Heart left ventricle (tissue), 16 donors: ENCODE measurements around the gene FBXO21. TPM values are rescaled to one million over a fixed set of nuclear protein-coding genes. Genes with fewer than 3 reads are reported as not detected.
"Not testable (repeated sequence)": the region's sequence is repeated elsewhere in the genome, so short reads cannot be mapped to it uniquely, and the experiment has no call there.

Experiments used
- ATAC-seq, 4 donors: fragments of 200-7000 bp; cut with Tn5 transposase; one replicate each; pipeline ENCODE4 v1.9.1; 2020 to 2022; ENCODE audit warnings: moderate library complexity in 4 of 4, mild to moderate bottlenecking in 3 of 4, moderate number of reproducible peaks in 1 of 4
- DNase-seq, 5 donors: peaks; one replicate each; pipeline ENCODE4 v3.0.0-alpha.2; 2020
- H3K27ac ChIP-seq, 12 donors: fragments of 200-600 bp; sonication (generic) in 4 of 12; one replicate each; pipeline versions ENCODE4 v1.5.0 to v1.8.0; 2016 to 2022; ENCODE audit warnings: mild to moderate bottlenecking in 2 of 12
- H3K27me3 ChIP-seq, 9 donors: fragments of 200-600 bp; sonication (generic) in 2 of 9; one replicate each; pipeline versions ENCODE4 v1.5.1 to v1.8.0; 2016 to 2022; ENCODE audit warnings: mild to moderate bottlenecking in 3 of 9
- H3K36me3 ChIP-seq, 9 donors: fragments of 200-600 bp; sonication (generic) in 2 of 9; one replicate each; pipeline versions ENCODE4 v1.5.0 to v1.8.0; 2018 to 2022; ENCODE audit warnings: mild to moderate bottlenecking in 2 of 9
- H3K4me1 ChIP-seq, 12 donors: fragments of 200-600 bp; sonication (generic) in 4 of 12; one replicate each; pipeline versions ENCODE4 v1.5.0 to v1.8.0; 2016 to 2022; ENCODE audit warnings: mild to moderate bottlenecking in 3 of 12
- H3K4me3 ChIP-seq, 12 donors: fragments of 200-600 bp; sonication (generic) in 4 of 12; one replicate each; pipeline versions ENCODE4 v1.5.0 to v1.8.0; 2017 to 2022; ENCODE audit warnings: mild to moderate bottlenecking in 9 of 12, moderate library complexity in 4 of 12
- H3K9me3 ChIP-seq, 12 donors: fragments of 200-600 bp; sonication (generic) in 4 of 12; one replicate each; pipeline versions ENCODE4 v1.5.0 to v1.8.0; 2016 to 2022; ENCODE audit warnings: mild to moderate bottlenecking in 1 of 12
- CTCF ChIP-seq, 12 donors: fragments of 200-600 bp; sonication (generic) in 4 of 12; IDR thresholded peaks; one replicate each; pipeline versions ENCODE4 v1.5.0 to v1.8.0; 2018 to 2022; ENCODE audit warnings: antibody characterized with exemption in 12 of 12, mild to moderate bottlenecking in 5 of 12
- POLR2A ChIP-seq, 2 donors: fragments of 450-650 bp; IDR thresholded peaks; one replicate each; pipeline ENCODE4 v1.6.1; 2017; ENCODE audit warnings: antibody characterized with exemption in 2 of 2, mild to moderate bottlenecking in 2 of 2, moderate library complexity in 2 of 2
- WGBS, 4 donors: extraction: QIAGEN DNeasy Blood & Tissue Kit in 2 of 4; methylation state at CpG; one replicate each; pipeline versions ENCODE4 v1.1.5 to v1.1.7; 2013 to 2018; 5-methylcytosine and 5-hydroxymethylcytosine counted together
- intact Hi-C, 10 donors: fragments of 100-400 bp; cut with DNase I; formaldehyde crosslinking; loops; one replicate each; pipeline versions ENCODE4 v1.11.1 to v1.14.2; 2022
- polyA plus RNA-seq, 2 donors: library from polyadenylated mRNA; stranded (reverse); fragments of 200-250 nt; gene quantifications; one replicate each; pipeline ENCODE4 v1.2.3, GENCODE V29; 2013
- total RNA-seq, 9 donors: library from RNA; depleted of rRNA in 2 of 9; stranded (reverse); fragments of >200 nt in 2 of 9; fragmentation: NEBNext Ultra II Directional in 3 of 9; extraction: Animal tissue kit (Norgen Biotek cat#: 25700) in 3 of 9; gene quantifications; one replicate each; pipeline versions ENCODE4 v1.1.0 to v1.2.4, GENCODE V29; 2016 to 2023
- donor health status: ischemic (EF 13 %, LVEDD 7.1; RV severe dilation, severe dysfunction).
- donor health status: healthy with polysubstance abuse.
- donor health status: DM: no; HTN: yes; CAD: no.
- donor health status: DM: no; HTN: no; CAD: no.
- donor health status: ischemic (EF 25% LVEDD 6.9; RV normal size, moderate dysfunction).
- donor health status: ischemic (EF 25% LVEDD 5.7; RV mildly dilated, moderate dysfunction).
- donor health status: healthy.
- donor health status: DM: yes; HTN: yes; CAD: no.
- donor health status: ischemic (EF 35%, LVEDD 5.7; RV mildly dilated, moderate dysfunction).
- donor health status: nonischemic (EF 11% LVEDD 7.7; RV severe dilation, severe dysfunction).
- donor health status: DM: yes; HTN: yes; CAD: no.
- donor health status: PGD.
- donor health status: ischemic (EF 29% LVEDD 5.4; RV normal size, mild dysfunction).
- donor health status: nonischemic (EF 23%, LVEDD 6.1; RV moderate dilation, normal function).

FBXO21 gene
- total and polyA plus RNA-seq, 11 donors, result 10.9 to 82.4 (median 44.1) TPM

DNA sequence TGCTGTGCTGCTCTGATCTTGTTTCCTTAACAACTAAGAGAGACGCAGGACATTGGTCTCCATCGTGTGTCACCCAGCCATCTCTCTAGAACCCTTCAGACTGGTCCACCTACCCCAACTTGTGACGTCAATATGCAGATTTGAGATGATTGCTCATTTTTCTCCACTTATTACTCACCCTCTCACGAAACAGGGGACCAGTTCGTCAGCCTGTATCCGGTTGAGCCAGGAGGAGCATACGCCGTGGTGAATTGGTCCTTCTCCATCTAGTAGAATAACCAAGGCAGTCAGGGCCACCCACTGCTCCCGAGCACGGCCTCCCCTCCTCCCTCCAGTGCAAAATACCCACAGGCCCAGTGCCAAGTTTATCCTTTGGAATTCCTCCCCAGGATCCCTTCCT is 36.2 kb upstream of the FBXO21 start:
- DNase-seq (no peak), ATAC-seq (no peak)
- TF ChIP-seq POLR2A (IDR thresholded peaks at IDR 0.05) (no peak), CTCF (IDR thresholded peaks at IDR 0.05) (no peak)

GRCh38 chr12:117225179-117225578 is 34.9 kb upstream of the FBXO21 start:
- Histone ChIP-seq H3K27ac (no peak overlapping the region), H3K9me3 (no peaks in the 10 kb centered on the region), H3K36me3 (no peaks in the 10 kb centered on the region), H3K4me1 (no peaks in the 10 kb centered on the region), H3K4me3 (no peak overlapping the region), H3K27me3 (peaks cover 0 to 38% (median 17%) of the 10 kb centered on the region in 9 donors)
- 83 to 95% (median 88%) methylated on average over 5 to 6 of the region's 6 CpGs for WGBS, 4 donors
- intact Hi-C loops, result no loop called here
- DNase-seq (no peak), ATAC-seq (no peak)
- TF ChIP-seq POLR2A (IDR thresholded peaks at IDR 0.05), result no peak
- no peak for TF ChIP-seq CTCF (IDR thresholded peaks at IDR 0.05)

More for the DNA sequence above, 36.2 kb upstream of the FBXO21 start:
- Histone ChIP-seq H3K4me1 (no peaks in the 10 kb centered on the region), H3K4me3 (no peak overlapping the region), H3K27me3 (peaks cover 0 to 29% (median 10%) of the 10 kb centered on the region in 9 donors), H3K27ac (no peak overlapping the region), H3K9me3 (no peaks in the 10 kb centered on the region), H3K36me3 (no peaks in the 10 kb centered on the region)
- 76 to 80% (median 78%) methylated on average over 10 of the region's 10 CpGs for WGBS, 4 donors
- intact Hi-C loops, result no loop called here

DNA sequence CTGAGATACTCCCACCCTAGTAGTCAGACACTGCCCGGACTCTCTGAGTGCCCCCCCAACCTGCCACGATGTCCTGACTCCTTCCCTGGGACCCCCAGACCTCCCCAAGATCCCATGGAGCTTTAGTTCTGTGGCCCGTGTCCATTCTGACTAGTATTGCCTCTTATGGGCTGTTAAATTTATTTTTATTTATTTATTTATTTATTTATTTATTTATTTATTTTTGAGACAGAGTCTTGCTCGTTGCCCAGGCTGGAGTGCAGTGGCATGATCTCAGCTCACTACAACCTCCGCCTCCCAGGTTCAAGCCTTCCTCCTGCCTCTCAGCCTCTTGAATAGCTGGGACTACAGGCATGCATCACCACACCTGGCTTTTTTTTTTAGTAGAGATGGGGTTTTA is 30.7 kb upstream of the FBXO21 start:
- peaks cover 0 to 50% (median 18%) of the 10 kb centered on the region in 9 donors for H3K27me3 ChIP-seq
- intact Hi-C loops, H3K27ac ChIP-seq, H3K4me1 ChIP-seq, ATAC-seq, H3K4me3 ChIP-seq, H3K36me3 ChIP-seq, DNase-seq, H3K9me3 ChIP-seq: not testable (repeated sequence)
- 70 to 80% (median 75%) methylated on average over 5 of the region's 5 CpGs for WGBS, 4 donors

DNA sequence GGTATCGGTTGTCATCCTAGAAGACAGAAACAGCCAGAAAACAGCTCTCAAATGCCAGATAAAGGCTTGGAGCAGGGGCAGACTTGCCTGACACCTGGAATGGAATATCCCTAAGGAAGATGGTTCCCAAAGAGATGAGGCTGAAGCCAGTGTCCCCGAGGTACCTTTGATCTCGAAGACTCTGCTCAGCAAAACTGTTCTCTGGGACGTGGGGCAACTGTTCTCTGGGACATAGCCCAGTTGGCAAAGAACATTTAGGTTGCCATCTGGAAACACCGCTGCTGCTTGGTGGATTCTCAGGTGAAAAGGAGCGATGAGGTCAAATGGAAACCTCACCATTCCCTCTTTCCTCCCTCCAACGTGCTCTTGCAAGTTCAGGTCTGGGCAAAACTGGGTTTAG is 27.9 kb upstream of the FBXO21 start:
- Histone ChIP-seq H3K9me3 (no peaks in the 10 kb centered on the region), H3K4me1 (no peaks in the 10 kb centered on the region), H3K27ac (no peak overlapping the region), H3K4me3 (no peak overlapping the region), H3K36me3 (no peaks in the 10 kb centered on the region), H3K27me3 (peaks cover 0 to 54% (median 18%) of the 10 kb centered on the region in 9 donors)
- 61 to 75% (median 67%) methylated on average over 7 of the region's 7 CpGs for WGBS, 4 donors
- intact Hi-C loops, result loop anchor here in 4 of 10 donors (5.0 to 10.0 kb wide), 2 partner anchors 367 to 369 kb away; no protein-coding TSS in a partner anchor
- no peak for TF ChIP-seq POLR2A (IDR thresholded peaks at IDR 0.05)
- TF ChIP-seq CTCF (IDR thresholded peaks at IDR 0.05), result no peak
- DNase-seq (no peak), ATAC-seq (no peak)

- DNase-seq (no peak), ATAC-seq (no peak)
- no peak overlapping the region for H3K4me3 ChIP-seq
- H3K27ac ChIP-seq, result no peak overlapping the region
- WGBS, 4 donors, result 71 to 78% (median 74%) methylated on average over 5 of the region's 5 CpGs
- TF ChIP-seq POLR2A (IDR thresholded peaks at IDR 0.05) (no peak), CTCF (IDR thresholded peaks at IDR 0.05) (no peak)
- H3K36me3 ChIP-seq, result no peaks in the 10 kb centered on the region
- no peaks in the 10 kb centered on the region for H3K9me3 ChIP-seq
- H3K4me1 ChIP-seq, result no peaks in the 10 kb centered on the region
- H3K27me3 ChIP-seq, result peaks cover 0 to 59% (median 20%) of the 10 kb centered on the region in 9 donors
- intact Hi-C loops, result loop anchor here in 4 of 10 donors (5.0 to 10.0 kb wide), 2 partner anchors 368 to 371 kb away; no protein-coding TSS in a partner anchor
These were observed 26.4 kb upstream of the FBXO21 start for GRCh38 chr12:117216686-117217085.
